SH-SY5Y (cell line): ENCODE results near the gene YWHAG.

Source experiments
- GATA2 ChIP-seq: IDR thresholded peaks from 2 replicates; pipeline ENCODE4 v1.6.1; 2011; ENCODE audit warnings: mild to moderate bottlenecking, low read depth, low read length
- GATA3 ChIP-seq: IDR thresholded peaks from 2 replicates; pipeline ENCODE4 v1.6.1; 2011; ENCODE audit warnings: low read depth, mild to moderate bottlenecking, low read length, moderate library complexity

GRCh38 chr7:76372984-76373833 is 14.4 kb upstream of the YWHAG start:
- TF ChIP-seq GATA3 (no peak), GATA2 (no peak)
